ENCODE data around the gene ASTL. TPM values are rescaled to one million over a fixed set of nuclear protein-coding genes. Genes with fewer than 3 reads are reported as not detected.

The ASTL gene
- total RNA-seq, 1 donor from 2014 or later: not detected

DNA sequence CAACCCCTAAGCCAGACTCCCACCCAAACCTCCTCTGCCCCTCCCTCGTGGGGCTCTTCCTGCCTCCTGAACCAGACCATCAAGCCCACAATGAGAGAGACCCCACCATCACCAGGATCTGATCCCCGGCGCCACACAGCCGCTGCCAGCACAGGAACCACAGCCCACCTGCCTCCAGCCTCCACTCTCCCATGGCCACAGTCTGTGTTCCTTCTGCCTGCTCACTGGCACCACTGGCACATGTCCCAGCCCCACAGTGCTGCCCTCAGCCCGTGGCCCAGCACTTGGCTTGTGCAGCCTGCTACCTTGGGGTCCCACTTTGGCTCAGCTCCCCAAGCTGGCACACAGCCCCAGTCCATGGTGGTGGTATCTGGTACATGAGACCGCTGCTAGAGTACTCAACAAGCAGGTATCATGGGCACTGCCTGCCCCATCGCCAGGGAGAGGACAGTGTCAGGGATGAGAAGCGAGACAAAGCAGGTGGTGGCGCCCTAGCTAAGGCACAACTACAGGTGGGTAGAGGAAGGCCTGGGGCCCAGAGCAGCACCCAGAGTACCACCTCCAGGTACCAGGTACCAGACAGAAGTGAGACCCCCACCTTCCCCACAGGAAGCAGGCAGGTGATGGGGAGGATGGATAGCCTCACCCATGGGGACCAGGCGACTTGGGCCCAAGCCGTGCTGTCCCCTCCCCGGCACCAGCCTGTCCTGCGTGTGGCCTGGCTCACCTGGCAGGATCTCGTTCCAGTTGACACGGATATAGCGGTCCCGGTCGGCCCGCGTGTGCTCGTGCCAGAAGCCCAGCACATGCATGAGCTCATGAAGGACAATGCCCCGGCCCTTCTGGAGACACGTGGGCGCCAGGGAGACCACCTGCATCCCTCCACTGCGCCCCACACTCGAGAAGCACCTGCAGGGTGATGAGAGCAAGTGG is 6.2 kb downstream of the ASTL start:
- DNase-seq (no peak), ATAC-seq (no peak)
- H3K36me3 ChIP-seq: no peaks in the 10 kb centered on the region
- TF ChIP-seq, protein P1, sequence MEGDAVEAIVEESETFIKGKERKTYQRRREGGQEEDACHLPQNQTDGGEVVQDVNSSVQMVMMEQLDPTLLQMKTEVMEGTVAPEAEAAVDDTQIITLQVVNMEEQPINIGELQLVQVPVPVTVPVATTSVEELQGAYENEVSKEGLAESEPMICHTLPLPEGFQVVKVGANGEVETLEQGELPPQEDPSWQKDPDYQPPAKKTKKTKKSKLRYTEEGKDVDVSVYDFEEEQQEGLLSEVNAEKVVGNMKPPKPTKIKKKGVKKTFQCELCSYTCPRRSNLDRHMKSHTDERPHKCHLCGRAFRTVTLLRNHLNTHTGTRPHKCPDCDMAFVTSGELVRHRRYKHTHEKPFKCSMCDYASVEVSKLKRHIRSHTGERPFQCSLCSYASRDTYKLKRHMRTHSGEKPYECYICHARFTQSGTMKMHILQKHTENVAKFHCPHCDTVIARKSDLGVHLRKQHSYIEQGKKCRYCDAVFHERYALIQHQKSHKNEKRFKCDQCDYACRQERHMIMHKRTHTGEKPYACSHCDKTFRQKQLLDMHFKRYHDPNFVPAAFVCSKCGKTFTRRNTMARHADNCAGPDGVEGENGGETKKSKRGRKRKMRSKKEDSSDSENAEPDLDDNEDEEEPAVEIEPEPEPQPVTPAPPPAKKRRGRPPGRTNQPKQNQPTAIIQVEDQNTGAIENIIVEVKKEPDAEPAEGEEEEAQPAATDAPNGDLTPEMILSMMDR (IDR thresholded peaks at IDR 0.05): no peak
- H3K4me1 ChIP-seq: no peaks in the 10 kb centered on the region
- no peak overlapping the region for H3K27ac ChIP-seq
- H3K9me3 ChIP-seq: no peaks in the 10 kb centered on the region
- no peaks in the 10 kb centered on the region for H3K27me3 ChIP-seq
- intact Hi-C loops (cut with DNase I): no loop called here
- no peak overlapping the region for H3K4me3 ChIP-seq

DNA sequence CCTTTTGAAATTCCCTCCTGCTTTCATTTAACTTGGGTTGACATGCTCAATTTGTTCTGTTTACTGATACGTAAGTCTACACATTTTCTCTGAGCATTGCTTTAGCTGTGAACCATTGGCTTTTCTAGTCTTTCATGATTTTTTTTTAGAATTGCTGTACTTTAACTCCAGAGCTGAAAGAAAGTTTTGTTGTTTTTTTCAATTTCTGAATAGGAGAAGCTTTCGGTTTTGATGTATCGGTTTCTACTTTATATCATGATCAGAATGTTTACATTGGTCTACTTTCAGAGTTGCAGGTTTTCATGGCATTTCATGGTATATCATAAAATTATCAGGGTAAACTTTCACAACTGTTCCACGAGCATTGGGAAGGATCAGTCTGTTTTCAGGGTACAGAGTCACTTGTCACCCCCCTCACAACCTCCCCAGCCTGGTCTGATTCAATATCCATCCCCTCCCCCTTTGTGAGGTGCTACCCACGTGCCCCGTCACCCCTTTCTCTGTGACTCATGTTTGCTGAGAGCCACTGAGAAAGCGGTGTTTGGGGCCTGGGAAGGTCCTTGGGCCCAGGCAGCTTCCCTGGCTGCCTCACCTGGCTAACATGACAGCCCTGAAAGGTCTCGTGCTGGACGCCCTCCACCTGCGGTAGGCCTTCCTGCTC is 7.0 kb downstream of the ASTL start:
- TF ChIP-seq, protein P1 (IDR thresholded peaks at IDR 0.05): no peak
- no peaks in the 10 kb centered on the region for H3K36me3 ChIP-seq
- DNase-seq (no peak), ATAC-seq (no peak)
- H3K9me3 ChIP-seq: no peaks in the 10 kb centered on the region
- no peak overlapping the region for H3K4me3 ChIP-seq
- no peaks in the 10 kb centered on the region for H3K4me1 ChIP-seq
- no peaks in the 10 kb centered on the region for H3K27me3 ChIP-seq
- intact Hi-C loops (cut with DNase I): no loop called here
- no peak overlapping the region for H3K27ac ChIP-seq

DNA sequence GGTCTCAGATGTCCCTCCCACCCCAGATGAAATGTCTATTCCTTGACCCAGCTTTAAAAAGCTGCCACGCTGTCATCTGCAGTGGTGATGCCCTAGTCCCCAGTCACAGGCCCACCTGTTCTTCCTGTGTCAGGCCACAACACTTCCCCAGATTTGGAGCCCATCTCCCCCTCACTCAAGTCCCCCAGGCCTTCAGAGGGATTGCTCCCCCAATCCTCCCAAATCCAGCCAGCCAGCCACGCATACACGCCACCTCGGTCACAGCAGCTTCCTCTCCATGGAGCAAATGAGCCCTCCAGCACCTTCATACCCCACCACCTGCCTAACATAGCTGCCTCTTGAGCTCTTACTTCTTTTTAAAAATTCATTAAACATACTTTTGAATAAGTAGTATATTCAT is 7.8 kb downstream of the ASTL start:
- Histone ChIP-seq H3K27me3 (no peaks in the 10 kb centered on the region), H3K9me3 (no peaks in the 10 kb centered on the region), H3K27ac (no peak overlapping the region), H3K4me1 (no peaks in the 10 kb centered on the region), H3K36me3 (no peaks in the 10 kb centered on the region), H3K4me3 (no peak overlapping the region)
- intact Hi-C loops (cut with DNase I): no loop called here
- TF ChIP-seq, protein P1 (IDR thresholded peaks at IDR 0.05): no peak
- ATAC-seq: no peak
- no peak for DNase-seq

DNA sequence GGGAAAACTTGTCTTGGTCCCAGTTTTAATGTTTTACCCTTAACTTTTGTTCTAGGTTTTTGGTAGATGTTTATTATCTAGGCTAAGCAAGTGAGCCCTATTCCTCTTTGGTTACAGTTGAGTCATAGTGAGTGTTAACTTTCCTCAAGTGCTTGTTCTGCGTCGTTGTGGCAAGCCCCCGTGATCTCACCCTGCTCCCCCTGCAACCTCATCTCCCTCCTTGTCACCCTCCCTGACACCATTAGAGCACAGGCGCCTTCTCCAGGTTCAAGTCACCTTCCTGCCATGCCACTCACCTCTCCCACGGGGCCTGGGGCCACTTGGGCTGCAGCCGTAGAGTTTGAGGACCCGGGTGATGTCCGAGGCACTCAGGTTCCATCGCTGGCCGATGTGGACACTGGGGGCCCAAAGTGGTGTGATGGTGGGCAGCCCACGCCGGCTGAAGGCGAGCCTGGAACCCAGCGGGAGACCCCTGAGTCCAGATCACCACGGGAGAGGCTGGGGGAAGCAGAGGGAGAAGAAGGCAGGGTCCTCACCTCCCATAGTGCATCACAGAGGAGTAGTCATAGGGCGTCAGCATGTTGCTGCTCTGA is 8.7 kb downstream of the ASTL start:
- Histone ChIP-seq H3K9me3 (no peaks in the 10 kb centered on the region), H3K27me3 (no peaks in the 10 kb centered on the region), H3K4me1 (no peaks in the 10 kb centered on the region), H3K4me3 (no peak overlapping the region), H3K36me3 (no peaks in the 10 kb centered on the region), H3K27ac (no peak overlapping the region)
- TF ChIP-seq, protein P1 (IDR thresholded peaks at IDR 0.05): no peak
- ATAC-seq (no peak), DNase-seq (no peak)
- intact Hi-C loops (cut with DNase I): no loop called here

DNA sequence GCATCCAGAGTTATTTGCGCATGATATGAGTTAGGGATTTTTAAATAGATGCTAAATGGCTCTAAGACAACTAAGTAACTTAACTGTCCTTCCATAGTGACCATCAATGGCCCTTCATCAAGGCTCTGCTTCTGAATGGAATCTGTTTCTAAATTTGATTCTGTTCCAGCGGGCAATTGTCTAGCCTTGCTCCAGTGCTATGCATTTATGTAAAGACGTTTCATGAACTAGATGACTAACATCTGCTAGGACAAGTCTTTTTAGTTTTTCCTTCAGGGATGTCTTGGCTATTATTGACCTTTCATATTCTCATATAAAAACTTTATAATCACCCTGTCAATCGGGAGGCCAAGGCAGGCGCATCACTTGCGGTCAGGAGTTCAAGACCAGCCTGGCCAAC is 9.8 kb downstream of the ASTL start:
- Histone ChIP-seq H3K36me3 (no peaks in the 10 kb centered on the region), H3K27me3 (no peaks in the 10 kb centered on the region), H3K9me3 (no peaks in the 10 kb centered on the region), H3K27ac (no peak overlapping the region), H3K4me1 (no peaks in the 10 kb centered on the region), H3K4me3 (no peak overlapping the region)
- DNase-seq (no peak), ATAC-seq (no peak)
- TF ChIP-seq, protein P1 (IDR thresholded peaks at IDR 0.05): no peak
- intact Hi-C loops (cut with DNase I): no loop called here
